ENCODE results near the gene TBXAS1.
"Not testable (repeated sequence)": the region's sequence is repeated elsewhere in the genome, so short reads cannot be mapped to it uniquely, and the experiment has no call there.

TBXAS1 gene

GRCh38 chr7:139840776-139841175 lies 11.7 kb downstream of the TBXAS1 start:
- DNase-seq (ENCODE audit: low read depth, low spot score), result no peak
- no peak for TF ChIP-seq CTCF (IDR thresholded peaks at IDR 0.05; ENCODE audit: insufficient read depth, low read length, missing control alignments)
- no peak overlapping the region for H3K4me3 ChIP-seq (ENCODE audit: low read depth, low read length)
- ChIA-PET POLR2A (no interaction called here), CTCF (no interaction called here)

- no peak overlapping the region for H3K4me3 ChIP-seq (ENCODE audit: low read depth, low read length)
- DNase-seq (ENCODE audit: low read depth, low spot score), result no peak
- ChIA-PET POLR2A (no interaction called here), CTCF (no interaction called here)
- TF ChIP-seq CTCF (IDR thresholded peaks at IDR 0.05; ENCODE audit: insufficient read depth, low read length, missing control alignments), result no peak
Observed at GRCh38 chr7:139842401-139843210, 13.5 kb downstream of the TBXAS1 start.

GRCh38 chr7:139843211-139843537 lies 14.1 kb downstream of the TBXAS1 start:
- DNase-seq (ENCODE audit: low read depth, low spot score); H3K4me3 ChIP-seq (ENCODE audit: low read depth, low read length); POLR2A ChIA-PET; CTCF ChIA-PET: not testable (repeated sequence)

- ChIA-PET CTCF (no interaction called here), POLR2A (no interaction called here)
- DNase-seq (ENCODE audit: low read depth, low spot score), result no peak
- H3K4me3 ChIP-seq (ENCODE audit: low read depth, low read length), result no peak overlapping the region
- no peak for TF ChIP-seq CTCF (IDR thresholded peaks at IDR 0.05; ENCODE audit: insufficient read depth, low read length, missing control alignments)
Observed at GRCh38 chr7:139844779-139845442, 15.8 kb downstream of the TBXAS1 start.

GRCh38 chr7:139845443-139845805 lies 16.4 kb downstream of the TBXAS1 start:
- POLR2A ChIA-PET, result no interaction called here
- CTCF ChIA-PET, result no interaction called here
- no peak overlapping the region for H3K4me3 ChIP-seq (ENCODE audit: low read depth, low read length)
- no peak for DNase-seq (ENCODE audit: low read depth, low spot score)
- TF ChIP-seq CTCF (IDR thresholded peaks at IDR 0.05; ENCODE audit: insufficient read depth, low read length, missing control alignments), result no peak

- ChIA-PET POLR2A (no interaction called here), CTCF (no interaction called here)
- no peak overlapping the region for H3K4me3 ChIP-seq (ENCODE audit: low read depth, low read length)
- DNase-seq (ENCODE audit: low read depth, low spot score), result no peak
- TF ChIP-seq CTCF (IDR thresholded peaks at IDR 0.05; ENCODE audit: insufficient read depth, low read length, missing control alignments), result no peak
Observed at GRCh38 chr7:139846297-139846696, 17.2 kb downstream of the TBXAS1 start.

- TF ChIP-seq CTCF (IDR thresholded peaks at IDR 0.05; ENCODE audit: insufficient read depth, low read length, missing control alignments), result no peak
- POLR2A ChIA-PET, result no interaction called here
Observed at GRCh38 chr7:139848274-139848673, 19.2 kb downstream of the TBXAS1 start.

More at GRCh38 chr7:139848274-139848673, 19.2 kb downstream of the TBXAS1 start:
- CTCF ChIA-PET, result no interaction called here
- no peak for DNase-seq (ENCODE audit: low read depth, low spot score)
- H3K4me3 ChIP-seq (ENCODE audit: low read depth, low read length), result no peak overlapping the region
